CD14-positive monocyte (primary cell): Measurements from ENCODE around the gene HERPUD2. TPM values are rescaled to one million over a fixed set of nuclear protein-coding genes. Genes with fewer than 3 reads are reported as not detected.

ENCODE experiments used
- DNase-seq, 3 donors: peaks; one replicate each; pipeline ENCODE4 v3.0.0-alpha.2; 2011 to 2022
- H2AFZ ChIP-seq: 2 replicates; pipeline ENCODE4 v1.6.0; 2012; ENCODE audit warnings: mild to moderate bottlenecking, low read depth, low read length, inconsistent platforms; ENCODE audit not compliant: insufficient read depth, poor library complexity, severe bottlenecking
- H3K27ac ChIP-seq, 2 donors: 1 replicate in 1 of 2; 2 replicates in 1 of 2; pipeline ENCODE4 v1.5.1; 2012 to 2013; ENCODE audit warnings: low read length in 2 of 2, control low read depth in 1 of 2, inconsistent platforms in 1 of 2, low read depth in 1 of 2, mild to moderate bottlenecking in 1 of 2
- H3K27me3 ChIP-seq, 2 donors: one replicate each; pipeline versions ENCODE4 v1.6.0 to v1.6.1; 2011 to 2013; ENCODE audit warnings: low read length in 2 of 2; ENCODE audit not compliant: control insufficient read depth in 2 of 2, insufficient read depth in 2 of 2
- H3K36me3 ChIP-seq, 2 donors: replicated peaks in 1 of 2; 1 replicate in 1 of 2; 2 replicates in 1 of 2; pipeline versions ENCODE4 v1.5.1 to v1.6.1; 2012 to 2013; ENCODE audit warnings: low read length in 2 of 2, control low read depth in 1 of 2, inconsistent platforms in 1 of 2, mild to moderate bottlenecking in 1 of 2; ENCODE audit not compliant: insufficient read depth in 2 of 2, control insufficient read depth in 1 of 2
- H3K4me1 ChIP-seq, 2 donors: 1 replicate in 1 of 2; 2 replicates in 1 of 2; pipeline versions ENCODE4 v1.5.1 to v1.6.1; 2012 to 2013; ENCODE audit warnings: low read length in 2 of 2, control low read depth in 1 of 2, inconsistent platforms in 1 of 2, mild to moderate bottlenecking in 1 of 2, moderate library complexity in 1 of 2; ENCODE audit not compliant: insufficient read depth in 2 of 2, control insufficient read depth in 1 of 2
- H3K4me2 ChIP-seq: replicated peaks from 2 replicates; pipeline ENCODE3; 2012; ENCODE audit warnings: low read length, moderate library complexity, mild to moderate bottlenecking; ENCODE audit not compliant: poor library complexity, severe bottlenecking; ENCODE audit errors: extremely low read depth
- H3K4me3 ChIP-seq, 3 experiments: fragments of 200-600 bp in 1 of 3; sonication (generic) in 1 of 3; replicated peaks in 1 of 3; 1 replicate in 2 of 3; 2 replicates in 1 of 3; pipeline ENCODE4 v1.5.1; 2011 to 2013; ENCODE audit warnings: low read length in 3 of 3, mild to moderate bottlenecking in 3 of 3, control low read depth in 2 of 3, low read depth in 2 of 3, inconsistent platforms in 1 of 3, moderate library complexity in 1 of 3
- H3K79me2 ChIP-seq: 2 replicates; pipeline ENCODE4 v1.6.0; 2012; ENCODE audit warnings: mild to moderate bottlenecking, control low read depth, inconsistent platforms, low read length, moderate library complexity; ENCODE audit not compliant: insufficient read depth
- H3K9ac ChIP-seq: 2 replicates; pipeline ENCODE4 v1.6.0; 2017; ENCODE audit warnings: low read length, mild to moderate bottlenecking; ENCODE audit not compliant: insufficient read depth, poor library complexity, severe bottlenecking
- H3K9me3 ChIP-seq, 2 donors: replicated peaks in 1 of 2; 1 replicate in 1 of 2; 2 replicates in 1 of 2; pipeline versions ENCODE4 v1.5.1 to v1.6.1; 2012 to 2013; ENCODE audit warnings: low read length in 2 of 2, control low read depth in 1 of 2; ENCODE audit not compliant: control insufficient read depth in 1 of 2, insufficient read depth in 1 of 2
- H4K20me1 ChIP-seq: 2 replicates; pipeline ENCODE4 v1.6.0; 2012; ENCODE audit warnings: mild to moderate bottlenecking, low read length, control low read depth, moderate library complexity; ENCODE audit not compliant: insufficient read depth
- H3K27ac Mint-ChIP-seq, 7 donors: one replicate each; pipeline ENCODE4 v1.8.0; 2020; ENCODE audit warnings: mild to moderate bottlenecking in 7 of 7, mixed read lengths in 7 of 7, moderate library complexity in 6 of 7, inconsistent platforms in 2 of 7
- H3K27me3 Mint-ChIP-seq, 3 donors: one replicate each; pipeline ENCODE4 v1.8.0; 2021 to 2022; ENCODE audit warnings: low read depth in 3 of 3, mild to moderate bottlenecking in 3 of 3, mixed read lengths in 3 of 3, moderate library complexity in 3 of 3, inconsistent platforms in 1 of 3
- H3K36me3 Mint-ChIP-seq, 2 donors: one replicate each; pipeline ENCODE4 v1.8.0; 2020; ENCODE audit warnings: mixed read lengths in 2 of 2, inconsistent platforms in 1 of 2, mild to moderate bottlenecking in 1 of 2
- H3K4me1 Mint-ChIP-seq: one replicate; pipeline ENCODE4 v1.8.0; 2020; ENCODE audit warnings: mild to moderate bottlenecking, mixed read lengths
- H3K4me3 Mint-ChIP-seq, 2 donors: one replicate each; pipeline ENCODE4 v1.8.0; 2020; ENCODE audit warnings: mild to moderate bottlenecking in 2 of 2, mixed read lengths in 2 of 2, moderate library complexity in 1 of 2
- H3K9me3 Mint-ChIP-seq, 7 donors: one replicate each; pipeline ENCODE4 v1.8.0; 2020 to 2022; ENCODE audit warnings: mixed read lengths in 7 of 7, mild to moderate bottlenecking in 6 of 7, moderate library complexity in 6 of 7, inconsistent platforms in 2 of 7
- WGBS: methylation state at CpG from one replicate; pipeline ENCODE4 v1.1.5; 2013; ENCODE audit warnings: missing lambda C conversion rate; ENCODE audit not compliant: insufficient coverage; 5-methylcytosine and 5-hydroxymethylcytosine counted together
- intact Hi-C, 2 donors: fragments of 100-400 bp; cut with micrococcal nuclease; formaldehyde crosslinking; loops; one replicate each; pipeline versions ENCODE4 v1.15.0 to v1.15.1; 2023
- polyA plus RNA-seq, 3 donors: library from polyadenylated mRNA; depleted of rRNA in 1 of 3; unstranded in 2 of 3; stranded (reverse) in 1 of 3; fragments of 300-500 nt in 2 of 3; fragments of >200 nt in 1 of 3; fragmentation: Illumina TruSeq in 2 of 3; gene quantifications; 1 replicate in 2 of 3; 2 replicates in 1 of 3; pipeline ENCODE4 v1.2.3, GENCODE V29; 2012 to 2021
- TF ChIP-seq, protein P1 (sequence below): fragments of 200-600 bp; IDR thresholded peaks from one replicate; pipeline ENCODE4 v1.8.0; 2022; ENCODE audit warnings: antibody characterized with exemption, mild to moderate bottlenecking

HERPUD2 gene
- polyA plus RNA-seq, 3 donors = 36.1 to 40.9 (median 36.4) TPM

DNA sequence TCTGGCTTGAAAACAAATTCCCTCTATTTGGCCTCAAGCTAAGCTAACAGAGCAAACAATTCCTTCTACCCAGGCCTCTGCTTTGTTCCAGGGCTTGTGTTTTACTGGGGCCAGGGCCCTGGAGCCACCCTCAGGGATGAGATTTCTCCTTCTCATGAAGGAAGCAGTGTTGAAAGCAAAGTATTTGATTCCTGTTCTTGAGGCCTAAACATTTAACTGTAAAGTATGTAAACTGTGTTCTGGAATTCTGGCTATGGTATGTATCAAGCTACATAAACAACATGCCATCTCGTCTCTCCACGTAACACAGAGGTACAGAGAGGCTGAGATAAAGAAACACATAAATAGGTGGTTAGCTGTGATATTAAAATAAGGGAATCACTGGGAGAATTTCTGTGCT is 81.8 kb downstream of the HERPUD2 start:
- Histone ChIP-seq H2AFZ (no peak overlapping the region), H3K4me1 (no peaks in the 10 kb centered on the region), H3K27me3 (no peaks in the 10 kb centered on the region), H3K36me3 (no peaks in the 10 kb centered on the region), H3K9ac (no peak overlapping the region), H4K20me1 (no peaks in the 10 kb centered on the region), H3K9me3 (no peaks in the 10 kb centered on the region), H3K79me2 (no peaks in the 10 kb centered on the region), H3K4me2 (no peak overlapping the region), H3K4me3 (no peak overlapping the region), H3K27ac (no peak overlapping the region)
- H3K9me3 Mint-ChIP-seq = peaks cover 0 to 6% (median 2%) of the 10 kb centered on the region in 7 donors
- no peaks in the 10 kb centered on the region for H3K36me3 Mint-ChIP-seq
- peaks cover 3 to 9% (median 9%) of the 10 kb centered on the region in 3 donors for H3K27me3 Mint-ChIP-seq
- H3K4me1 Mint-ChIP-seq = no peaks in the 10 kb centered on the region
- TF ChIP-seq, protein P1, sequence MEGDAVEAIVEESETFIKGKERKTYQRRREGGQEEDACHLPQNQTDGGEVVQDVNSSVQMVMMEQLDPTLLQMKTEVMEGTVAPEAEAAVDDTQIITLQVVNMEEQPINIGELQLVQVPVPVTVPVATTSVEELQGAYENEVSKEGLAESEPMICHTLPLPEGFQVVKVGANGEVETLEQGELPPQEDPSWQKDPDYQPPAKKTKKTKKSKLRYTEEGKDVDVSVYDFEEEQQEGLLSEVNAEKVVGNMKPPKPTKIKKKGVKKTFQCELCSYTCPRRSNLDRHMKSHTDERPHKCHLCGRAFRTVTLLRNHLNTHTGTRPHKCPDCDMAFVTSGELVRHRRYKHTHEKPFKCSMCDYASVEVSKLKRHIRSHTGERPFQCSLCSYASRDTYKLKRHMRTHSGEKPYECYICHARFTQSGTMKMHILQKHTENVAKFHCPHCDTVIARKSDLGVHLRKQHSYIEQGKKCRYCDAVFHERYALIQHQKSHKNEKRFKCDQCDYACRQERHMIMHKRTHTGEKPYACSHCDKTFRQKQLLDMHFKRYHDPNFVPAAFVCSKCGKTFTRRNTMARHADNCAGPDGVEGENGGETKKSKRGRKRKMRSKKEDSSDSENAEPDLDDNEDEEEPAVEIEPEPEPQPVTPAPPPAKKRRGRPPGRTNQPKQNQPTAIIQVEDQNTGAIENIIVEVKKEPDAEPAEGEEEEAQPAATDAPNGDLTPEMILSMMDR = no peak
- DNase-seq = no peak
- no CpG with 5 or more reads among the region's 2 CpGs for WGBS
- H3K27ac Mint-ChIP-seq = no peak overlapping the region
- intact Hi-C loops = no loop called here
- no peak overlapping the region for H3K4me3 Mint-ChIP-seq

DNA sequence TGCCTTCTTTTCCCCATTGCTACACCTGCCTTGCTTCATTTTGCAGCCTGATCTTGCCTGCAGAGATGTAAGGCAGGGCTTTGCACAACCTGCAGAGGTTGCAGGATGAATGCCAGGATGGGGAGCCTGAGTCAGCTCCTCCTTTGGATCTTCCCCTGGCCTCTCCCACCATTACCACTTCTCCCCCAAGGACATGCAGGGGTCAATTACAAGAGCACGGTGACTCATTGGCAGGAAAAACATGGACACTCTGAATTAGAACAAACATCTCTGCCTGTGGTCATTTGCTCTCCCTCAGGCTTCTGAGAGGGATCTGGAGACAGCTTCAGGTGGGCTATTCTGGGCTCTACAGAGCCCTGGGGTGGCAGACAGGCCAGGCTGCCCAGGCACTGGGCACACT is 89.2 kb downstream of the HERPUD2 start:
- H3K27me3 Mint-ChIP-seq = peaks cover 0 to 8% (median 7%) of the 10 kb centered on the region in 3 donors
- H3K4me3 ChIP-seq = no peak overlapping the region
- H3K36me3 Mint-ChIP-seq = no peaks in the 10 kb centered on the region
- H3K9me3 ChIP-seq = no peaks in the 10 kb centered on the region
- TF ChIP-seq, protein P1 = no peak
- H3K4me3 Mint-ChIP-seq = no peak overlapping the region
- intact Hi-C loops = no loop called here
- DNase-seq = no peak
- H3K27me3 ChIP-seq = no peaks in the 10 kb centered on the region
- 80% methylated on average over 1 of the region's 1 CpG for WGBS
- no peak overlapping the region for H3K9ac ChIP-seq
- H3K4me2 ChIP-seq = no peak overlapping the region
- H3K27ac ChIP-seq = no peak overlapping the region
- H3K4me1 Mint-ChIP-seq = no peaks in the 10 kb centered on the region
- H3K9me3 Mint-ChIP-seq = peaks cover 0 to 8% (median 0%) of the 10 kb centered on the region in 7 donors
- no peak overlapping the region for H2AFZ ChIP-seq
- H4K20me1 ChIP-seq = no peaks in the 10 kb centered on the region
- no peak overlapping the region for H3K27ac Mint-ChIP-seq
- H3K79me2 ChIP-seq = no peaks in the 10 kb centered on the region
- no peaks in the 10 kb centered on the region for H3K36me3 ChIP-seq
- H3K4me1 ChIP-seq = no peaks in the 10 kb centered on the region
